Activated CD8-positive, alpha-beta memory T cell treated with anti-CD3 and anti-CD28 coated beads, Interleukin-2, amount 10 ng/mL, durations not matched to agents 7 days and 5 days (primary cell): ENCODE data around the gene ZNF816. TPM values are rescaled to one million over a fixed set of nuclear protein-coding genes. Genes with fewer than 3 reads are reported as not detected.
"Not testable (repeated sequence)": the region's sequence is repeated elsewhere in the genome, so short reads cannot be mapped to it uniquely, and the experiment has no call there.

ENCODE experiments used
- ATAC-seq: fragments of 150-1000 bp; cut with Tn5 transposase; one replicate; pipeline ENCODE4 v1.10.0; 2021; ENCODE audit warnings: moderate library complexity
- CTCF ChIA-PET: fragments of 350-600 bp; sonication (Branson Sonifier 250); formaldehyde crosslinking; loops from one replicate; lab custom pipeline; 2021; ENCODE audit warnings: antibody characterized with exemption; lab: Charles Lee
- DNase-seq: peaks from one replicate; pipeline ENCODE4 v3.0.0-alpha.2; 2020
- H3K27ac Mint-ChIP-seq: one replicate; pipeline ENCODE4 v1.8.0; 2021; ENCODE audit warnings: mild to moderate bottlenecking, mixed read lengths
- H3K27me3 Mint-ChIP-seq: one replicate; pipeline ENCODE4 v1.8.0; 2021; ENCODE audit warnings: mixed read lengths
- H3K36me3 Mint-ChIP-seq: one replicate; pipeline ENCODE4 v1.8.0; 2021; ENCODE audit warnings: mild to moderate bottlenecking, mixed read lengths
- H3K4me1 Mint-ChIP-seq: one replicate; pipeline ENCODE4 v1.8.0; 2021; ENCODE audit warnings: mixed read lengths
- H3K4me3 Mint-ChIP-seq: one replicate; pipeline ENCODE4 v1.8.0; 2021; ENCODE audit warnings: mild to moderate bottlenecking, moderate library complexity, mixed read lengths
- H3K9me3 Mint-ChIP-seq: one replicate; pipeline ENCODE4 v1.8.0; 2022; ENCODE audit warnings: low read depth, mixed read lengths
- total RNA-seq, 2 experiments: library from RNA; stranded (reverse); gene quantifications; one replicate each; pipeline ENCODE4 v1.2.3, GENCODE V29; 2021

ZNF816 gene
- total RNA-seq, 2 experiments from 2014 or later: 9.8 to 13.3 TPM

- no peak for DNase-seq
- Mint-ChIP-seq H3K4me1 (peaks cover 1% of the 10 kb centered on the region), H3K4me3 (no peak overlapping the region), H3K36me3 (peaks cover 49% of the 10 kb centered on the region), H3K27ac (no peak overlapping the region), H3K9me3 (peaks cover 42% of the 10 kb centered on the region), H3K27me3 (no peaks in the 10 kb centered on the region)
- CTCF ChIA-PET: no interaction called here
- no peak for ATAC-seq
These were observed 14.5 kb downstream of the ZNF816 start for GRCh38 chr19:52948025-52948770.

GRCh38 chr19:52946322-52947310, 16.1 kb downstream of the ZNF816 start:
- peaks cover 4% of the 10 kb centered on the region for H3K4me1 Mint-ChIP-seq

DNA sequence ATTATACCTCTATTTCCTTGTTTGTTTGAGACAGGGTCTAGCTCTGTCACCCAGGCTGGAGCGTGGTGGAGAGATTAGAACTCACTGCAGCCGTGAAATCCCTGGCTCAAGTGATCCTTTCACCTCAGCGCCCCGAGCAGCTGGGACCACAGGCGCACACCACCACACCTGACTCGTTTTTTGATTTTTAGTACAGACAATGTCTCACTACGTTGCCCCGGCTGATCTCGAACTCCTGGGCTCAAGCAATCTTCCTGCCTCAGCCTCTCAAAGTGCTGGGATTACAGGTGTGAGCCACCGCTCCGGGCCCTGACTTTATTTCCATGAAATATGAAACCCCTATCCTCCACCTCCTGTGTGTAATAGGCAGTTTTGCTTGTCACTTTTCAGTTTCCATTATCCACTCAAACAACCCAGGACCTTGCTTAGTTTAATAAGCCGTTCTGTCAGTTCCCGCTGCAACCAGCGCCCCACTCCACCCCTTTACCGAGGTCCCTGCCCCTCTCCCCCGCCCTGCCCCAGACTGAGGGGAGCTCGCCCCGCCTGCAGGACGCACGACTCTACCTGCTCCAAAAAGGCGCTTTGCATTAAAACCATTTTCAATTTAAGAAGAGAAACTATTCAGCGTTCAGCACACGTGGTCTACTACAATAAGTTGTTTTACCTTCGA, 16.9 kb downstream of the ZNF816 start:
- Mint-ChIP-seq H3K36me3 (peaks cover 29% of the 10 kb centered on the region), H3K27ac (no peak overlapping the region), H3K27me3 (no peaks in the 10 kb centered on the region), H3K9me3 (peaks cover 31% of the 10 kb centered on the region), H3K4me1 (peaks cover 11% of the 10 kb centered on the region), H3K4me3 (no peak overlapping the region)
- ATAC-seq: no peak
- no peak for DNase-seq
- CTCF ChIA-PET: no interaction called here

More at GRCh38 chr19:52946322-52947310, 16.1 kb downstream of the ZNF816 start:
- DNase-seq: no peak
- Mint-ChIP-seq H3K27ac (no peak overlapping the region), H3K9me3 (peaks cover 33% of the 10 kb centered on the region), H3K27me3 (no peaks in the 10 kb centered on the region), H3K4me3 (no peak overlapping the region), H3K36me3 (peaks cover 34% of the 10 kb centered on the region)
- no peak for ATAC-seq
- CTCF ChIA-PET: no interaction called here

GRCh38 chr19:52944703-52945493, 17.8 kb downstream of the ZNF816 start:
- Mint-ChIP-seq H3K36me3 (peaks cover 25% of the 10 kb centered on the region), H3K4me1 (peaks cover 15% of the 10 kb centered on the region), H3K9me3 (peaks cover 22% of the 10 kb centered on the region)
- DNase-seq, H3K27me3 Mint-ChIP-seq, H3K4me3 Mint-ChIP-seq, ATAC-seq, H3K27ac Mint-ChIP-seq, CTCF ChIA-PET: not testable (repeated sequence)

- CTCF ChIA-PET: interaction anchor here (1.5 kb wide), 1 partner anchor 18 kb away, joined by 3 read pairs; no protein-coding TSS in a partner anchor
- DNase-seq (no peak), ATAC-seq (no peak)
- Mint-ChIP-seq H3K4me3 (no peak overlapping the region), H3K27me3 (no peaks in the 10 kb centered on the region), H3K4me1 (peaks cover 20% of the 10 kb centered on the region), H3K36me3 (peaks cover 22% of the 10 kb centered on the region), H3K9me3 (peaks cover 16% of the 10 kb centered on the region), H3K27ac (no peak overlapping the region)
These were observed 18.6 kb downstream of the ZNF816 start for GRCh38 chr19:52943884-52944643.

DNA sequence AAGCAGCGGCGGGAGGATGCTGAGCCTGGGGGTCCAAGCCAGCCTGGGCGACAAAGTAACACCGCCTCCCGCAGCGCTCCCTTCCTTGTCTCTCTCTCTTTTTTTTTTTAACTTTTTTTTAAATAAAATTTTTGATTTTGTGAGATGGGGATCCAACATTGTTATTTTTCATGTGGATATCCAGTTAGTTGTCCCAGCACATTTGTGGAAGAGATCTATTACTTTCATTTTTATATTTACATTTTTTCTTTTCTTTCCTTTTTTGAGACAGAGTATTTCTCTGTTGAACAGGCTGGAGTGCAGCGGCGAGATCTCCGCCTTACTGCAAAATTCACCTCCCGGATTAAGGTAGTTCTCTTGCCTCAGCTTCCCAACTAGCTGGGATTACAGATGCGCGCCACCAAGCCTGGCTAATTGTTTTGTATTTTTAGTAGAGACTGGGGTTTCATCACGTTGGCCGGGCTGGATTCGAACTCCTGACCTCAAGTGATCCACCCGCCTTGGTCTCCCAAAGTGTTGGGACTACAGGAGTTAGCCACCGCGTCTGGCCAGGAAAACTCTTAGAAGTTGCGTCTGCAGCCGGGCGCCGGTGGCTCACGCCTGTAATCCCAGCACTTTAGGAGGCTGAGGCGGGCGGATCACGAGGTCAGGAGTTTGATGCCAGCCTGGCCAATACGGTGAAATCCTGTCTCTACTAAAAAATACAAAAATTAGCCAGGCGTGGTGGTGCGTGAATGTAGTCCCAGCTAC, 19.4 kb downstream of the ZNF816 start:
- CTCF ChIA-PET: interaction anchor here (0.7 to 1.5 kb wide), 2 partner anchors 19 to 40 kb away, joined by 3 read pairs; no protein-coding TSS in a partner anchor
- H3K27ac Mint-ChIP-seq: no peak overlapping the region
- ATAC-seq (no peak), DNase-seq (no peak)
- H3K27me3 Mint-ChIP-seq: no peaks in the 10 kb centered on the region
- peaks cover 27% of the 10 kb centered on the region for H3K4me1 Mint-ChIP-seq
- peaks cover 28% of the 10 kb centered on the region for H3K36me3 Mint-ChIP-seq
- peak overlapping the region; percentile 96 for H3K4me3 Mint-ChIP-seq
- peaks cover 16% of the 10 kb centered on the region for H3K9me3 Mint-ChIP-seq

DNA sequence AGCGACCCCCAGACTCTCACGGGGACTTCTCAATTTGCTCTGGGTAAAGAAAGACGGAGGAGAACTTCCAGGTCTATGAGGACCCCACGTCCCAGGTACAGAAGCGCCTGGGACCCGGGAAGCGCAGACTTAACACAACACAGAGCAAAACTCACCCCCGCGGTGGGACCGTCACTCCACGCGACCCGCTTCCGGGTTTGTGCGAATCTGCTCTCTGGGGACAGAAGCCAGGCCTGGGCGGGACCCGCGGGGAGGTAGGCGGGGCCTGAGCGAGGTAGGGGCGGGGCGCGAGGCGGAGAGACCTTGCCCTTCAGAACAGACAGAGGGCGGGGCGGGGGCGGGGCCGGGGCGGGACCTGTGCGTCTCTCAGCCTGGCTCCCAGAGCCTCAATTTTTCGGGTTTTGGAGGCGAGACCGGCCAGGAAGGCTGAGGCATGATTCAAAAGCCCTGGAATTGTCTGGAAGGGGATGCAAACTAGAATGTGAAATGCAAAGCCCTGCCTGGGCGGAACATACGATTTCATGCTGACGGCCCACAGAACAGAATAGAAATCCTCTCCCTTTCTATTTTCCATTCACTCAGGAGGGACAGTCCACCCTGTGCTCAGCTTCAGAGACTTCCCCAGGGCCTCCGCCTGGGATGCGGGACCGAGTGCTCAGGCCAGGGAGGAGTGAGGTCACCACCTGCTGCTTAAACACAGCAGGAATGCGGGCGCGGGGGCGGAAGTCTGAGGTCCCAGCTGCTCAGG, 20.1 kb downstream of the ZNF816 start:
- Mint-ChIP-seq H3K27me3 (no peaks in the 10 kb centered on the region), H3K9me3 (peaks cover 12% of the 10 kb centered on the region), H3K4me1 (peaks cover 28% of the 10 kb centered on the region), H3K27ac (peak overlapping the region; percentile 96), H3K36me3 (peaks cover 28% of the 10 kb centered on the region), H3K4me3 (peak overlapping the region; percentile 96)
- ATAC-seq (peak; percentile 99), DNase-seq (peak; percentile 98)
- CTCF ChIA-PET: interaction anchor here (0.7 to 1.5 kb wide), 2 partner anchors 19 to 41 kb away, joined by 3 read pairs; no protein-coding TSS in a partner anchor

- DNase-seq (peak; percentile 44), ATAC-seq (peak; percentile 34)
- CTCF ChIA-PET: no interaction called here
- H3K4me3 Mint-ChIP-seq: peak overlapping the region; percentile 96
- peaks cover 31% of the 10 kb centered on the region for H3K36me3 Mint-ChIP-seq
- no peaks in the 10 kb centered on the region for H3K27me3 Mint-ChIP-seq
- peak overlapping the region; percentile 96 for H3K27ac Mint-ChIP-seq
- peaks cover 12% of the 10 kb centered on the region for H3K9me3 Mint-ChIP-seq
- peaks cover 28% of the 10 kb centered on the region for H3K4me1 Mint-ChIP-seq
These were observed 20.7 kb downstream of the ZNF816 start for GRCh38 chr19:52941941-52942385.

DNA sequence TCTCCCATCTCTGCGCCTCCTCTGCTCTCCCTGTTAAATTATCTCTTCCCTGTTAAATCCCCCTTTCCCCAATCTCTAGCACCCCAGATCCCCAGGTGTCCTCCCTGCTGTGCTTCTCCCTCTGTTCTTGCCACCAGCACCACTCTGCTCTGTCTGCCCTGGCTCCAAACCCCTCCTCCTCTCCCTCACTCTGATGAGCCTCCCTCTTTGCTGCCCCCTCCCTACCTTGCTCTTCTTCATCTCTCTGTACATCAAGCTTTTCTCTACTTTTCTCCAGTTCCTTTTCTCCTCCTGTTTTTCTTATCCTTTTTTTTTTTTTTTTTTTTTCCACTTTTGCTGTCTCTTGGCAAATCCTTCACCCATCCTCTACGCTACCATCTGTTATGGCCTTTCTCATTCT, 21.2 kb downstream of the ZNF816 start:
- H3K27me3 Mint-ChIP-seq, ATAC-seq, DNase-seq, CTCF ChIA-PET: not testable (repeated sequence)
- Mint-ChIP-seq H3K4me3 (peak overlapping the region; percentile 96), H3K4me1 (peaks cover 32% of the 10 kb centered on the region), H3K27ac (peak overlapping the region; percentile 96), H3K36me3 (peaks cover 35% of the 10 kb centered on the region), H3K9me3 (peaks cover 16% of the 10 kb centered on the region)

GRCh38 chr19:52940905-52941304, 21.8 kb downstream of the ZNF816 start:
- H3K27ac Mint-ChIP-seq, H3K27me3 Mint-ChIP-seq, DNase-seq, ATAC-seq, CTCF ChIA-PET: not testable (repeated sequence)
- H3K4me3 Mint-ChIP-seq: peak overlapping the region; percentile 96
- peaks cover 34% of the 10 kb centered on the region for H3K4me1 Mint-ChIP-seq
- peaks cover 39% of the 10 kb centered on the region for H3K36me3 Mint-ChIP-seq
- H3K9me3 Mint-ChIP-seq: peaks cover 17% of the 10 kb centered on the region

DNA sequence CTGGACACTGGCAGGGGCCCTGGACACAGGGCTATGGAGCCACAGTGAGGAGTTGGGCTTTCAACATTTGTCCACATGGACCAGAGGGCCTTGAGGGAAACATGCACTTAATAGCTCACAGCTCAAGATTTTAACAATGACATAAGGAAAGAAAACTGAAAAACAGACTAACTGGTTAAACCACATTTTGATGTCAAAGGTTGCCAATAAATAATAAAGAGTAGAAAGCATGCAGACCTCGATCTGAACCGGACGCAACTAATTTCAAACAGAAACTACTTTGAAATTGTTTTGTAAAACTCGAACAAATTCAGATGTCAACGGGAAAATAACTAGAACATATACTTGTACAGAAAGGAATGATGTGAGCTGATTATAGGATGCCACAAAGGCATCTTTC, 23.9 kb downstream of the ZNF816 start:
- DNase-seq: no peak
- H3K27ac Mint-ChIP-seq: peak overlapping the region; percentile 68
- CTCF ChIA-PET: no interaction called here
- no peak for ATAC-seq
- H3K36me3 Mint-ChIP-seq: peaks cover 57% of the 10 kb centered on the region
- H3K4me3 Mint-ChIP-seq: peak overlapping the region; percentile 57
- H3K9me3 Mint-ChIP-seq: peaks cover 13% of the 10 kb centered on the region
- H3K27me3 Mint-ChIP-seq: no peaks in the 10 kb centered on the region
- peaks cover 35% of the 10 kb centered on the region for H3K4me1 Mint-ChIP-seq
